ENCODE measurements around the gene LRCH1. TPM values are rescaled to one million over a fixed set of nuclear protein-coding genes. Genes with fewer than 3 reads are reported as not detected.

Gene LRCH1
- total RNA-seq, 1 donor from 2014 or later, result 17.1 TPM

DNA sequence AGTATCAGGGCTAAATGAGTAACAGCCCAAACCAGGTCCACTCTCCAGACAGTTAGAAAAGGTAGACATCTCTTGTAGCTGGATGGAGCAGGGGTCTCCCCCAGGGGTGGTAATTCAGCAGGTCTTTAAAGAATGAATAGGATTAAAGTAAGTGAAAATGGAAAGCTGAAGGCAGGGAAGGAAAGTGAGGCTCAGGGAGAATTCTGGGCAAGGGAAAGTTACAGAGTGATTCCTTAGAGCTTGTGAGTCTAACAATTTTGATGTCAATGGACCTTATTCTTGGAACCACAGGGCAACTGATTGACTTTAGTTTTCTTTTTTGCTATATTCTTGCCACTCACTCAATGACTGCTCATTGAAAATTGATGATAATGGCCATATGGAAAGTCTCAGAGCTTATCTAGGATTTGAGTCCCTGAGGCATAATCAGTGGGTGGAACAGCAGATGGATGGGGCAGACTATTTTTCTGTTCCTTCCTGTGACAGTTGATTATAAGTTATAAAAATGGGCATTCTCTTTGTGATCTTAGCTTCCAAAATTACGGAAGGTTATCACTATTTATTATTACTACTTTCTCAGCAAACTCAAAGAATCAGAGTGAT lies 76.9 kb downstream of the LRCH1 start:
- intact Hi-C loops (cut with micrococcal nuclease), result no loop called here

DNA sequence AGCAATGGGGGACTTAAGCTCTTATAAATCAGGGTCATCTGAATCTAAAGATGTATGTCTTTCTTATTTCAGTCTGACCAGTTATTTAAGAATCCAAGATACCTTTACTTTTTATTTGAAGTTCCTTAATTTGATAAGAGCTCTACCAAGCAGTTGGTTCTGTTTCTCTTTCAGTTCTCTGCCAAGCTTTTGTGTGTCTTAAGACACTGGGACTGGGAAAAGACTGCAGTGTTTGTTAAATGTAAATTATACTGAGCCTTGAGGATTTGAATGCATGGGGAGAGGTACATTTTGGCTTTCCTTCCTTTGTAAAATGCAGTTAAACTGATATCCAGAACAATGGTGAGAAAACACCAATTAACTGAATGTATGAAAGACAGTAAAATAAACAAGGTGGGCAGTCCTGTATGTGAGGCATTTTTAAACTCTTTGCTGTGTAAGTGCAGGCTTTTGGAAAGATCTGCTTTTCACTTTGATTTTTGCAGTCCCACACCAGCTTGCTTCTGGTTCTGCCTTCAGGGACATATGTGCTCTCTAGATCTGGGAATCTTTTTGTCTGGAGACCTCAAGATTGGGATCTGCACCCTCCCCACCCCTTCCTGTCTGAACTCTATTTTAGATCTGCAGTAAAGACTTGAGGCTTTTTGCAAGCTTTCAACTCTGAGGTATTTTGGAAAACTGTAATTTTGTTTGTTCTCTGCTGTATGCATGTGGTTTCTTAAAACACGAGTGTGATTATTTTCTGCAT lies 77.6 kb downstream of the LRCH1 start:
- intact Hi-C loops (cut with micrococcal nuclease), result no loop called here

DNA sequence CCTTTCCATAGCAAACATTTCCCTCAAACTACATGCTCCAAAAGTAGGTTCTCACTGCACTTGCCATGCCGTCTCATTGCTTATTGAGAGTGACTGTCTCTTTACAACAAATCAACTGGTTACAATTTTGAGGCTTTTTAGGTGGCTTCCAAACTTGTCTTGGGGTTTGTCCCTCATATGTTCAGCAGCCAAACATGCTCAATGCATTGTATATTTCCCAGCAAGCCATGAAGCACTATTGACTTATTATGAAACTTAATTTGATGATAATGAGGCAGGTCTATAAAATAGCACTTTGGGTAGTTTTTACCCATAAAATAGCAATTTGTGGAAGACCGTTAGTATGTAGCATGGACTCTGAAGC lies 78.2 kb downstream of the LRCH1 start:
- intact Hi-C loops (cut with micrococcal nuclease), result no loop called here

DNA sequence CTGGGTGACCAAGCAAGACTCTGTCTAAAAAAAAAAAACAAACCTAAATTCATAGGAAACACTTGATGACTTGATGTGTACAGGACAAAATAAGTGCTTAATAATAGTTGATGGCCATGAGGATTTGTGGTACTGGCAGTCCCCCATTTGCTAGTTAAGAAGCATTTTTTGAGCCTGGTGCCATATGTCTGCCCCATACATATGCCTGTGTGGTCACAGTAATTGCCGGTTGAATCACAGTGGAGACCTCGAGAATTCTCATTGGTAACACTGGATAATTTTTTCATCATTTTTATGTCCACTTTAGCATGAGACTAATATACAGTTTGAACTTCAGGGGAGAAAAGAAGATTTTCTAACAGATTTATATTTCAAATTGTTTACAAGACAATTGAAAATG lies 79.2 kb downstream of the LRCH1 start:
- intact Hi-C loops (cut with micrococcal nuclease), result no loop called here

DNA sequence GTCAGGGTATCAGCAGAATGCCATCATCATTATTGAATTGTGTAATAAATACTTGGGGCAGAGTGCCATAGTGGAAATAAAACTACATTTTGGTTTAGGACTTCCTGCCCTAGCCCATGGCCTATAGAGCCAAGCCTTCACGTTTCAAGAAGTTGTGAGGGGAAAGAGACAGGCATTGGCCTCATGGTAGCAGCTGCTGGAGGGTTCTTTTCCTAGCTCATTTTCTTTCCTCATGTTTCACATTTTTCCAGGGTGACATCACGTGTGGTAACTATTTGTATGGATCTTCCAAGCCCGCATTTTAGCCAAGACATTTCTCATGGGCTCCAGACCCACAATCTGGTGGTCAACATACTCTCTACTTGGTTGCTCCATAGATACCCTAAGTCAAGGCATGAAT lies 80.4 kb downstream of the LRCH1 start:
- intact Hi-C loops (cut with micrococcal nuclease), result no loop called here

DNA sequence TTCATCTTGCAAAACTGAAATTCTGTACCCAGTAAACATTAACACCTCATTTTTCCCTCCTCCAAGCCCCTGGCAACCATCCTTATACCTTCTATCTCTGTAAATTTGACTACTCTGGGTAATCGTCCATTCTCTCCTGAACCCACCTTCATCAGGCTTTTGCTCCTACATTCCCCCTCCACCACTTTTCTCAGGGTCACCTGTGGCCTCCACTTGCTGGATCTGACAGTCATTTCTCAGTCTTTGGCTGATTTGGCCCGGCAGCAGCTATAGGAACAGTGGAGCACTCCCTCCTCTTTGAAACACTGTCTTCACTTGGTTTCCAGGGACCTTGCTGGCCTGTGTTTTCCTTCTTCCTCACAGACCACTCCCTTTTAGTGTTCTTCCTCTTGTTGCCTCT lies 83.5 kb downstream of the LRCH1 start:
- intact Hi-C loops (cut with micrococcal nuclease), result no loop called here

DNA sequence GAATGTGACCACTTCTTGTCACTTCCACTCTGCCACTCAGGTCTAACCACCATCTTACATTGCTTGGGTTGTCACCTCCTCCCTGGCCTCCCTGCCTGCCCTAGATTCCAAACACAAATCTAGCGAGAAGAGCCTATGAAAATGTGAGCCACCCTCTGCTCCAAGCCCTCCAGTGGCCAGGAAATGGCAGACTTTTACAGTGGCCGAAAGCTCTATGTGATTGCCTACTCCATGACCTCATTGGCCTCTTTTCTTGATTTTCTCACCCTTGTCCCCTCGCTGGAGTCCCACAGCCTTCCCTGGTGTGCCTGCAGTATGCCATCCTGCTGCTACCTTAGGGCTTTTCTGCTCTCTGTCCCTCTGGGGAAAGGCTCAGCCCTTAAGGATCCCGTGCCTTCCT lies 84.2 kb downstream of the LRCH1 start:
- intact Hi-C loops (cut with micrococcal nuclease), result no loop called here

DNA sequence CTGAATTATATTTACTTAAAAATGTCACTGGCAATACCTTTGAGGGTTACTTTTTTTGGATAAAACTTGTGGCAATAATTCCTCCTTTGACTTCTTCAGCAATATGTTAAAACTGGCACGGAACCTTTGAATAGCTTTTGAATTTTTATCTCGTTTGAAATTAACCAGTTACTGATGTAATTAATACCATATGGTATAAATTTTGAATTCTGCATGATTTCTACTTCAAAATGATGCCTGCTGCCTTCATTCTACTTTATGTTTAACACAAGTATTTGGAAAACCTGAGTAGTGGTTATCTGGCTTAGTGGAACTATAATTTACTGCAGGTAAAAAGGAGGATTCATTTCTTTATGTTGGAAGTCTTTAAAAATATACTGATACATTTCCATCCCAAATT lies 85.3 kb downstream of the LRCH1 start:
- intact Hi-C loops (cut with micrococcal nuclease), result no loop called here

DNA sequence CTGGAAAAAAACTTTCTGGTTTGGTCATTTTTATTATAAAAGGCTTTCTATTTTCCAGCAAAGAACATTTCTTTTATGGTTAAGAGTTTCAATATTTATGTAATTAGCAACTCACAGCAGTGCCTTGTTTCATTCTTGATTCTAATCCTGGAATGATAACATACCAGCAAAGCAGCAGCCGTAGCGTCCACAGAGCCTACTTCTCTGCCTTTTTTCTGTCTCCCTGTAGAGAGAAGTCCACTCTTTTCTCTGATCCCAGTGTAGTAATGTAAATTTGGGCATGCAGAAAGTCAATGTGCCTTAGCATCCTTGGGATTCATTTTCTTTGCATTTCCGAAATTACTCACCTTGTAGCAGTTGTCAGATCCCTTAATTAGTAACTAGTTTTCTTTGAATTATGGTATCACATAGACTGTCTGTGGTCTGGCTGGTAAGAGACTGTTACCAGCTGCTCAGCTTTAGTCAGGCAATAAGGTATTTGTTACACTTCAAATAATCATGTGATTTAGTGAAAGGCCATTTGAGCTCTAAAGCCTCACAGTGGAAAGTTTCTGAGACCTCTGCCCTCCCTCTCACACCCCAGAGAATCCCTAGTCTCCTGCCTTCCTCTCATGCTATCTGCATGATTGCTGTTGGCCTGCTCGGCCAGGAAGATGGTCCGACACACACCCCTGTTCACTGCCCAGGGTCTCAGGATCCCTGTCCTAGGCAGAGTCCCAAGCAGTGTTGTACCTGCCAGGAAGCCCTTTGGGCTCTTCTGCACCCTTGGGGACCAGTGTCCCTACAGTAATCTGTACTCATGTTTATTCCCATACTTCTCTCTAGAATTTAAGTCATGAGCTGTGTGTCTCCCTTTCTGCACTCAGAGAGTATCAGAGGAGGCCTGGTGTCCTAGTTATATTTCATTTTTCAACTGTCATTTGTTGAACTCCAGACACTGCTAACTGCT lies 86.3 kb downstream of the LRCH1 start:
- intact Hi-C loops (cut with micrococcal nuclease), result no loop called here

DNA sequence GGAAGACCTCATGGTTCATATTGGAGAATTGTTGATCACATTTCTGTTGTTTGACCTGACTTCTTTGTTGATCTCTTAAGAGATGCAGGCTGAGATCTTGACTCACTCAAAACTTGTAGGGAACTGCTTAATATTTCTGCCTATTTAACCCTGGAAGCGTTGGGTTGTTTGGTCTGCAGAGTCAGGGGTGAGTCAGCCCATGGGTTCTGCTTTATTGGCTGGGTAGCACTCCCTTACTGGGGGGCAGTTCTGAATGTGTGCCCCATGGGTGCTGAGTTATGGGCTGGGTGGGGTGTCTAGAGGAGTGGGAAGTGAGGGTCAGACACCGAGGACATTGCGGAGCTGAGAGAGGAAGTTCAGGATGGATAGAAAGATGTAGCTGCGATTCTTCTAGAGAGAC lies 87.9 kb downstream of the LRCH1 start:
- intact Hi-C loops (cut with micrococcal nuclease), result no loop called here

DNA sequence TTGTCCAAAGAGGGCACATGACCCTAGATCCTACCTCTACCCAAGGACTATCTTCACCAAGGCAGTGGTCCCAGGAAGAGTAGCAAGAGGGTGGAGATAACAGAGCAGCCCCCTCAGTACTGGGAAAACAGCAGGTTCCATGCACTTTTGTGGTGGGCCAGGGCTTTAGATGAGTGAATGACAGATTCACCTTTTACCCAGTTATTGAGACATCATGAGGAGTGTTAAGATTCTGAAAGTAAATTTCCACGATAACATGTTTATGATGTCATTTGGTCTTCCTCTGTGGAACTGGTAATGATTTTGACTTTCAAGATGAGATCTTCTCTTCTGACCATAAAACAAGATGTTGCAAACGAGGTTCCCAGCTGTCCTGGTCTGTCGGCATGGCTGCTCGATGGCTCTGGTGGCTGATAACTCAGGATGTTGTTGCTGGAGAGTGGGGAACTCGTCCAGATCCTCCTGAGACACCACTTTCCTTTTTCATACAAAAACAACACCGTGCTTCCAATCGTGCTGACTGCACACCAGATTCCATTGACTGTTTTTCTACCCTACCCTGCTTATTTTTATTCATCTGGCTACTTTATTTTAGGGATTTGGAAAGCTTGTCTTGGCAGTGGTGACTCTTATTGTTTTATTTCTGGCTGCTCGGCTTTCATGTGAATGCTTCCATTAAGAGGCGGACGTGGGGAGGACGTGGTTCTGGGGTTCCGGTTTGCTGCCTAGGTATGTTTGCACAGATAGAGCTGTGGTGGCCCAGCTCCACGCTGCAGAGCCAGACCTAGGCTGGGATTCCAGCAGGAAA lies 88.5 kb downstream of the LRCH1 start:
- intact Hi-C loops (cut with micrococcal nuclease), result no loop called here

DNA sequence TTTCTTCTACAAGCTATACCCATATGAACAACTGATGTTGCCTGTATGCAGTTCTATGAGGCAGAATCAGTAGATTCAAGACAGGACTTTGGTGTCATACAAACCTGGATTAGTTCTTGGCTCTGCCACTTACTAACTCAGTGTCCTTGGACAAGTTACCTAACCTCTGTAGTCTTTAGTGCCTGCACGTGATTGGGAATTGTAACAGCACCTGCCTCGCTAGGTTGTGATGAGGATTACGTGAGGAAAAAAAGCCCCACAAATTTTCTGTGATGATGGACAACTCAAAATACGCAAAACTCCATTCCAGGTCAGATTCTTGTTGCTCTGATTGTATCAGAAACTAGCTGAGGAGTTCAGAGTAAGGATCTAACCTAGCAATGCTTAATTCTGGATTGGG lies 89.3 kb downstream of the LRCH1 start:
- intact Hi-C loops (cut with micrococcal nuclease), result no loop called here

DNA sequence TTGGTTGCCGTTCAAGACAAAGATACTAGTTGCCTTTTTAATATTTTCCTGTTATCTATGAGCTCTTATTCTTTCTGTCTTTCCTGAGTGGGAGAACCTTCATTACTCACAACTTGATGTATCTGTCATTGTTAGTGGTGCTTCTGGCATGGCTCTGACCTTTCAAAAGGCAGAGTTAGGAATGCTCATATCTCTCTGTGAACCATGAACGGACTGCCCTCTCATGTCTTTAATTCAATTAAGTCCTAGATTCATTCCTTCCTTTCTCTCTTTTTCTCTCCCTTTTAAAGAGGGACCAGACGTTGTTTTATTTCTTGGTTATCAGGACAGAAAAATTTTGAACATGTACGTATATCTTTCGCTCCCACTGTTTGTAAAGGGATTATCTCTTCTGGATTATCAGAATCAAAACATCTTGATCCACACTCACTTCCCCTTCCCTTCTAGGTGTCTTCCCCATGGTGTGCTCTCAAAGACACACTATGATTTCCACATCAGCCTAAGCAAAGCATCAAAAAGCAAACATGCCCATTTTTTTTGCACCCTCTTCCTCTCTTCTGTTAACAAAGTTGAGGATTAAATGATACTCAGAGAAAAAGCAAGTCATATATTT lies 90.3 kb downstream of the LRCH1 start:
- intact Hi-C loops (cut with micrococcal nuclease), result no loop called here

DNA sequence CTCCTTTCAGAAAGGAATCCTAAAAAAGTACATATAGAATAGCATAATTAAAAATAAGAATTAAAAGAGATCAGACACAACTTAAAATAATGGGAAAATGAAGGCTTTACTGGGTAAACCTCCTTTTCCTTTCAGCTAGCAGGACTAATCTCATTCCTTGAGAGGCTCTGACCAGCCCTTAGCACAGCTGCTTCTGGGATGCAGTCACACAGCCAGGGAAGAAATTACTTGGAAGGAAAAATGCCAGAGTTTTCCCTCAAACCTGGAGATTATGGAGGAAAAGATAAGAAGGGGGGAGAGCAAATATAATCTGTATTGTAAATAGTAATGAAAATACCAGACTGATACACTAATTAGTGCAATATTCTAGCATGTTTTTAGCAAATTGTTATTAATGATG lies 91.8 kb downstream of the LRCH1 start:
- intact Hi-C loops (cut with micrococcal nuclease), result no loop called here

DNA sequence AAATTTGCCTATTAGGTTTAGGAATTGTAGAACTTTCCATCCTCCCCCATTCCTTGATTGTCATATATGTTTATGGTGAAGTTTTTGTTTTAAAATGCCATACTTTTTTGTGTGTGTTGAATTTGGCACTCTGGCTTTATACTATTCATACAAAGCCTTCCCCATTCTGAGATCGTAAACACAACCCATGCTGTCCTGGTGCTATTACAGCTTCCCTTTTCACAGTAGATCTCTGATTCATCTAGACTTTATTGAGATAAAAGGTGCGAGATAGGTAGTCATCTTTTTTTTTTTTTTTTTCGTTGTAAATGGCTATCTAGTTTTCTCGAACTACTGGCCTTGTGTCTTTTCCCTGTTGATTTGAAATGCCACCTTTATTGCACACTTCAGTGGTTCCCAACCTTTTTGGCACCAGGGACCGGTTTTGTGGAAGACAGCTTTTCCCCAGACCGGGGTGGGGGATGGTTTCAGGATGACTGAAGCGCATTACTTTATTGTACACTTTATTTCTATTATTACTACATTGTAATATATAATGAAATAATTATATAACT lies 94.6 kb downstream of the LRCH1 start:
- intact Hi-C loops (cut with micrococcal nuclease), result no loop called here

DNA sequence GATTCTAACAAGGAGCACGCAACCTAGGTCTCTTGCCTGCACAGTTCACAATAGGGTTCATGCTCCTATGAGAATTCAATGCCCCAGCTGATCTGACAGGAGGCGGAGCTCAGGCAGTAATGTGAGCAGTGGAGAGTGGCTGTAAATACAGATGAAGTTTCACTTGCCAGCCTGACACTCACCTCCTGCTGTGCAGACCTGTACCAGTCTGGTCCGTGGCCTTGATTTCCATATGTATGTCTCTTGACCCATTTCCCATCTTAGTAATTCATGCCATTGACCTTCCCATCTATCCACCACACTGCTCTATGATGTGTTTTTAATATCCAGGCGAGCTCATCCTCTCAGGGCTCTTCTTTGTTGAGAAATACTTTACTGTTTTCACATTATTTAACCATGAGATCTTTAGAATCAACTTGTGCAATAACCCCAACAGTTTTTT lies 95.2 kb downstream of the LRCH1 start:
- intact Hi-C loops (cut with micrococcal nuclease), result no loop called here

DNA sequence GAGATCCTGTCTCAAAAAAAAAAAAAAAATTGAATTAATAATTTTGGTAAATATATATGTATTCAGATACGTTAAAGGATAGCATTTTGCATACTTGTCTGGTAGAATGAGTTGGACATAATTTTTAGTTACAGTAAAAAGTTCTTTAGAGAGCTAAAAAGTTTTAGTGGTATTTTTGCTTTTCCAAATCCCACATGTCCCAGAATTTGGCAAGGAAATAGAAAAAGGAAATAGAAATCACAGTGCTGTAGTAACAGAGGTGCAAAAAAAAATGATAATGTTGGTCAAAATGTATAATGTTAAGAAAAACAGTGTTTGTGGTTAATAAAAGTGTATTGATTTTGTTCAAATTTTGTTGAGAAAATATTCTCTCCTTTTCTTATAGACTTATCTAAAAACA lies 96.8 kb downstream of the LRCH1 start:
- intact Hi-C loops (cut with micrococcal nuclease), result no loop called here

DNA sequence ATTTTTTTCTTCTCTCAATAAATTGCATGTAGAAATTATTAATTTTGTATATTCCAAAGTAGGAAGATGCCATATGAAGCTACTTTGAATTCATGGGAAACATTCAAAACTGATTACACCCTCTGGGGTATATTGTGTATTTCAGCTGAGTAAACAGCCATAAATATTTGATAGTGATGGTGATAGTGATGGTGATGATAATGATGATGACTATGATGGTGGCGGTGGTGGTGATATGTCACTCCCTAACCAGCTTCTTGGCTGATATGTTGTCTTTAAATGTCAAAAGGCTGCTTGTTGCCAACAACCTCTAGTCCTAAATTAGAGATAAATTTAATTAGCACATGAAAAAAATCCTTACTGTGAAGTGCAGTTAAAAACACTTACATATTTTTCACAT lies 102.0 kb downstream of the LRCH1 start:
- intact Hi-C loops (cut with micrococcal nuclease), result no loop called here

DNA sequence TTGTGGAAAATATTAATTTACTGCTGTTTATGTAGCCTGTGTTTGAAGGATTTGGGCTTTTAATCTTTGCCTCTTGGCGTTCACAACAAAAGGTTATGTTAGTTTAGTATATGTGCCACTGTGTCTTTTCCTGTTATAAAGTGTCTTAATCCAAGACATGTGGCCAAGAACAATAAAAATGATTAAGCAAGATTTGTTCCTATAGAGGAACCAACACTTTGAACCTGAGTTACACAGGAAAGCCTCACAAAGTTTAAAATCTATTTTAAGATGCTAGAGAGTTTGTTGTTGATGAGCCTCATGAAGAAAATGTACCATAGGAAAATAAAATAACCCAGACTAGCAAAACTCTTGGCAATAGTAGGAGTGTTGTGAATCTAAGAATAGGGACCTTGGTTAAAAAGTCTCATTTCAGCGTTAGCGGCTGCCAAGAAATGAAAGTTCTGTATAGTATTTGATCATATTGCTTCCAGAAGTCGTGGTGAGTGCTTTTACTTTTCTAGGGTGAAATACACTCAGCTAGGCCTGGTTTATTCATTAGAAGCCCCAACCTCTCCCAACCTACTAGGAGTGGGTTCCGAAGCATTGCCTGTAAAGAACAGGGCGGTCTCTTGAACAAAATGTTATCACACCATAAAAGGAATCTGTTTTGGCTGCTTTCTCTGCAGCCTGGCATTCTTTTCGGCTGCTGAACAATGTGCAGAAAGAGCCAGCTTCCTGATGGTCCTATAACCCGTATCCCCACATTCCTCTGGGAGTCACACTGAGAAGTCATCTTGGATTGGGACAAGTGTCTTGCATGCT lies 102.6 kb downstream of the LRCH1 start:
- intact Hi-C loops (cut with micrococcal nuclease), result no loop called here

DNA sequence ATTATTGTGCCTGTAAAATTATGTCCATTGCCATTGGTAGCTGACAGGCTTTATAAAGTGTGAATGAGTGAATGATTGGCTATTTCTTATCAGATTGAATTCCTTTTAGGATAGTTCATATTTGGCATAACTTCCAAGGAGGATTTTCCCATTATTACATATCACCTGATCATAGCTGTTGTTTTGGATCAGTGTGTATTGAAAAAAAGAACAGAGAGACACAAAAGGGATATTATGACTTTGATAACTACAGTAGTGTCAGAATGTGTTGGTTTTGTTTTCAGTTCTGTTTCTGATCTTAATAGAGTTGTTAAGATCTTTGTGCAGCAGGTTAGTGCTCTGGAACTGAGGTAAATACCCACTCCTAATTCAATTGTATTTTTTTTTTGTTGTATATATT lies 103.8 kb downstream of the LRCH1 start:
- intact Hi-C loops (cut with micrococcal nuclease), result loop anchor here (1.0 kb wide), 1 partner anchor 12 kb away; no protein-coding TSS in a partner anchor
